HG03565 (cell line): ENCODE data around the gene CCPG1.

Experiments used
- ATAC-seq: cut with Tn5 transposase; IDR thresholded peaks from one replicate; pipeline ENCODE4 v1.9.1; 2021; ENCODE audit warnings: mild to moderate bottlenecking, moderate library complexity; ENCODE audit not compliant: unreplicated experiment

CCPG1 gene

GRCh38 chr15:55320963-55321362 is 87.2 kb downstream of the CCPG1 start:
- ATAC-seq = no peak

- ATAC-seq = no peak
Observed at GRCh38 chr15:55320238-55320550, 88.0 kb downstream of the CCPG1 start.

DNA sequence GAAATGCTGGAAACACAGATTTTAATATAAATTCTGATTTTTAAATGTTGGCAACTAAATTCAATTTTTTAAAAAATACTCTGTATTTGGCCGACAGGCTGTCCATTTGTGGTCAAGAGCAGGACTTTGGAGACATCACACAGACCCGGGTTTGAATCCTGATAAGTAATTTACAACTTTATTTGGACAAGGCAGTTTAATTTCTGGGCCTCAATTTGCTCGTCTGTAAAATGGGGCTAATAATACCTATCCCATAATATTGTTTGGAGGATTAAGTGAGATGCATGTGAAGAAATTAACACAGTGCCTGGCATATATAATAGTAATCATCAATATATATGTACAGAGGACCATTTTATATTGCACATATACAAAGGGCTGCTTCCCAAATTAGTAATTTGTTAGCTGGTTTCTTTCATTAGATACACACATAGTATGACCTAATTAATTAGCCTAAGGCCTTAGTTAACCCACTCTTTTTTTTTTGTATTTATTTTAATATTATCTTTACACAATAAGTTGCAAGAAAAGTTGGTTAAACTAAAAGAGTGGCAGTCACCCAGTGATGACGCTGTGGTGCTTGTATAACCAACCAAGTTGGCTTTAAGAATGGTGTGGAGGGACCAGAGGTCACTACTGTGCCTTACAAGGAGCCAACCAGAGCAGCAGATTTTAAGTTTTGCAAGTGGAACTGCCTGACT is 88.5 kb downstream of the CCPG1 start:
- ATAC-seq = peak; percentile 49

GRCh38 chr15:55318588-55319494 is 89.3 kb downstream of the CCPG1 start, which contains the start of the genes PIGB and PIGBOS1:
Gene PIGB, plus strand, starts transcription at chr15:55319222. Its CDS starts 29 bp downstream, at chr15:55319251.
Gene PIGBOS1, minus strand, starts transcription at chr15:55319123. Its CDS starts 1,331 bp downstream, at chr15:55317792.
- peak; percentile 71 for ATAC-seq
